ENCODE measurements around the gene SMPDL3B.

GRCh38 chr1:27885621-27886352 is 49.0 kb upstream of the SMPDL3B start:
- TF ChIP-seq CTCF (conservative IDR thresholded peaks at IDR 0.05; ENCODE audit: low read length) (no peak), EZH2phosphoT487 (IDR thresholded peaks at IDR 0.05; ENCODE audit: borderline replicate concordance) (no peak)

Data from Loucy (cell line).